KMS-11 (cell line): ENCODE data around the gene PIP4K2C.

Experiments used
- H2AFZ ChIP-seq: fragments of 200-600 bp; sonication (generic); 2 replicates; pipeline ENCODE4 v1.6.1; 2016; ENCODE audit warnings: antibody characterized with exemption, mixed run types, low read depth
- H3K27ac ChIP-seq: fragments of 200-600 bp; sonication (generic); 2 replicates; pipeline ENCODE4 v1.6.1; 2016; ENCODE audit warnings: mild to moderate bottlenecking, mixed run types
- H3K27me3 ChIP-seq: fragments of 200-600 bp; sonication (generic); 2 replicates; pipeline ENCODE4 v1.6.1; 2017; ENCODE audit warnings: mild to moderate bottlenecking, low read depth, mixed run types, moderate library complexity; ENCODE audit not compliant: insufficient read depth
- H3K36me3 ChIP-seq: fragments of 200-600 bp; sonication (generic); 2 replicates; pipeline ENCODE4 v1.6.1; 2017; ENCODE audit warnings: mild to moderate bottlenecking, mixed run types; ENCODE audit not compliant: insufficient read depth
- H3K4me1 ChIP-seq: fragments of 200-600 bp; sonication (generic); 2 replicates; pipeline ENCODE4 v1.6.1; 2016; ENCODE audit warnings: mild to moderate bottlenecking, low read depth, mixed run types; ENCODE audit not compliant: poor library complexity, severe bottlenecking
- H3K4me2 ChIP-seq: fragments of 200-600 bp; sonication (generic); 2 replicates; pipeline ENCODE4 v1.7.0; 2016; ENCODE audit warnings: mild to moderate bottlenecking, mixed run types
- H3K4me3 ChIP-seq: fragments of 200-600 bp; sonication (generic); IDR thresholded peaks from 2 replicates; pipeline ENCODE4 v1.6.1; 2017; ENCODE audit warnings: low read depth, low read length, mixed read lengths; ENCODE audit not compliant: insufficient read depth
- H3K79me2 ChIP-seq: fragments of 200-600 bp; sonication (generic); 2 replicates; pipeline ENCODE4 v1.6.1; 2016; ENCODE audit warnings: low read depth, mixed run types; ENCODE audit not compliant: insufficient read depth
- H3K9ac ChIP-seq: fragments of 200-600 bp; sonication (generic); 2 replicates; pipeline ENCODE4 v1.6.1; 2016; ENCODE audit warnings: mild to moderate bottlenecking, mixed run types
- H4K20me1 ChIP-seq: fragments of 200-600 bp; sonication (generic); 2 replicates; pipeline ENCODE4 v1.6.1; 2016; ENCODE audit warnings: mild to moderate bottlenecking, mixed run types; ENCODE audit not compliant: insufficient read depth
- TF ChIP-seq, protein P1 (sequence below): fragments of 200-600 bp; sonication (generic); conservative IDR thresholded peaks from 2 replicates; pipeline ENCODE4 v1.6.1; 2017; ENCODE audit warnings: low read depth, mild to moderate bottlenecking, antibody characterized with exemption, low read length, moderate library complexity, mixed read lengths

PIP4K2C gene

DNA sequence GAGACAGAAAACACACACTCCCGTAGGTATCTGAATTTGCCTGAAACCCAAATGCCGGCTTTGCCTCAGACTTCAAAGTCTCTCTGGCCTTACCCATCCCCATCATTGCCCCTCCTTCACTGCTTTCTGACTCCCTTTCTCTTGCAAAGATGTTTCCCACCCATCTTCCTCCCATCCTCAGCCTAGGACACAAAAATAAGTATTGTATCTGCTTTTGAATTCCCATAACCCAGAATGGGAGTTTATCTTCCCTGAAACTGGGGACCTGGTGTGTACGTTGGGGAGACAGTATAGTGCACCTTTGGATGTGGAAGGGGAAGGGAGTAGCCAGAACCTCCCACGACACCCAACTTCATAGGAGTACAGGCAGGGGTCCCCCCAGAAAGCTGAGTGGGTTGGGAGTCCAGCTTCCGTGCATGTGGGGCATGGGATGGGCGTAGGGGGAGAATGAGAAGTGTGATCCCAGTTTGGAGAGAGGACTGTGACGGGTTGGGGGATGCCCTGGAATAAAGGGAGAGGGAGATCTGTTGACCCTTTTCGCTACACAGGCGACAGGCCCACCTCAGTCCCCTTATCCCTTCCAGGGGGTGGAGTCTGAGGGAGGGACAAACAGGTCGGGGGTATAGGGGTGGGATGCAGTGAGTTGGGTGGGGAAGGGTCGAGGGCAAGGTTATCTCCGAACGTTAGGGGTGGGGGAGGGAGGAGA lies 41.6 kb upstream of the PIP4K2C start:
- no peaks in the 10 kb centered on the region for H4K20me1 ChIP-seq
- peaks cover 24% of the 10 kb centered on the region for H3K79me2 ChIP-seq
- H2AFZ ChIP-seq, result peak overlapping the region; percentile 88
- peaks cover 30% of the 10 kb centered on the region for H3K27me3 ChIP-seq
- TF ChIP-seq, protein P1, sequence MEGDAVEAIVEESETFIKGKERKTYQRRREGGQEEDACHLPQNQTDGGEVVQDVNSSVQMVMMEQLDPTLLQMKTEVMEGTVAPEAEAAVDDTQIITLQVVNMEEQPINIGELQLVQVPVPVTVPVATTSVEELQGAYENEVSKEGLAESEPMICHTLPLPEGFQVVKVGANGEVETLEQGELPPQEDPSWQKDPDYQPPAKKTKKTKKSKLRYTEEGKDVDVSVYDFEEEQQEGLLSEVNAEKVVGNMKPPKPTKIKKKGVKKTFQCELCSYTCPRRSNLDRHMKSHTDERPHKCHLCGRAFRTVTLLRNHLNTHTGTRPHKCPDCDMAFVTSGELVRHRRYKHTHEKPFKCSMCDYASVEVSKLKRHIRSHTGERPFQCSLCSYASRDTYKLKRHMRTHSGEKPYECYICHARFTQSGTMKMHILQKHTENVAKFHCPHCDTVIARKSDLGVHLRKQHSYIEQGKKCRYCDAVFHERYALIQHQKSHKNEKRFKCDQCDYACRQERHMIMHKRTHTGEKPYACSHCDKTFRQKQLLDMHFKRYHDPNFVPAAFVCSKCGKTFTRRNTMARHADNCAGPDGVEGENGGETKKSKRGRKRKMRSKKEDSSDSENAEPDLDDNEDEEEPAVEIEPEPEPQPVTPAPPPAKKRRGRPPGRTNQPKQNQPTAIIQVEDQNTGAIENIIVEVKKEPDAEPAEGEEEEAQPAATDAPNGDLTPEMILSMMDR, result no peak
- no peak overlapping the region for H3K9ac ChIP-seq
- H3K4me2 ChIP-seq, result peak overlapping the region; percentile 80
- H3K4me1 ChIP-seq, result peaks cover 46% of the 10 kb centered on the region
- no peak overlapping the region for H3K27ac ChIP-seq
- H3K4me3 ChIP-seq, result peak overlapping the region; percentile 13
- H3K36me3 ChIP-seq, result no peaks in the 10 kb centered on the region

DNA sequence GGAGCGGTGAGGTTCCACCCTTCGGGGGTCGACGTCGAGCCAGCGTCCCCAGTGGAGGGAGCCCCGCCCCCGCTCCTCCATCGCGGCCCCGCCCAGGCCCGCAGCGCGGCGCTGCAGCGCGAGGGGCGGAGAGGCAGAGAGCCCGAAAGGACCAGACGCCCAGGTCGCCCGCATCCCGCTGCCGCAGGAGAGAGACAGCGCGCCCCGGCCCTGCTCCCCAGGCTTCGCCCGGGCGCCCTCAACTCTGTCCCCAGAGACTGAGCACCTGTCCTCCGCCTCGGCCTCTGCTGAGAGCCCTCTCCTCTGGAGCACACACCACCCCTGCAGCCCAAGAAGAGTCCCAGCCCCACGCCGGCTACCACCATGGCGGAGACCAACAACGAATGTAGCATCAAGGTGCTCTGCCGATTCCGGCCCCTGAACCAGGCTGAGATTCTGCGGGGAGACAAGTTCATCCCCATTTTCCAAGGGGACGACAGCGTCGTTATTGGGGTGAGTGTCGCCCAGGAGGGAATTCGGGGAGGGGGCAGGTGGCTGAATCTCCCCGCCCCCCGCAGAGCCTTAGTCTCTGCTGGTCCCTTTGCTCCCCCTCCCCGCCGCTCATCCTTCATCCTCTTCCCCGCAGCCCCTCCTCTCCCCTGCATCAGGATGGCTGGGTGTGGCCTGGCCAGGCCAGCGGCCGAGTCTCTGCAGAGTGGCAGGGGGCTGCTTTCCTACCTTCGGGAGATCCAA lies 40.9 kb upstream of the PIP4K2C start, which contains the start of gene KIF5A:
Gene KIF5A, plus strand, starts transcription at position 136 of the 732 bp plus-strand sequence. Its CDS starts 228 bp downstream, at position 364.
- H2AFZ ChIP-seq, result peak within 1 kb of the TSS; percentile 88
- H3K4me2 ChIP-seq, result peak within 1 kb of the TSS; percentile 80
- peak within 1 kb of the TSS; percentile 13 for H3K4me3 ChIP-seq
- no peak within 1 kb of the TSS for H3K27ac ChIP-seq
- peaks cover 18% of the 10 kb centered on the region for H3K79me2 ChIP-seq
- H3K4me1 ChIP-seq, result peaks cover 41% of the 10 kb centered on the region
- H3K27me3 ChIP-seq, result peaks cover 30% of the 10 kb centered on the region
- H4K20me1 ChIP-seq, result no peaks in the 10 kb centered on the region
- H3K36me3 ChIP-seq, result no peaks in the 10 kb centered on the region
- H3K9ac ChIP-seq, result no peak within 1 kb of the TSS; the same call in 1 of the 2 replicates
- TF ChIP-seq, protein P1, result no peak

DNA sequence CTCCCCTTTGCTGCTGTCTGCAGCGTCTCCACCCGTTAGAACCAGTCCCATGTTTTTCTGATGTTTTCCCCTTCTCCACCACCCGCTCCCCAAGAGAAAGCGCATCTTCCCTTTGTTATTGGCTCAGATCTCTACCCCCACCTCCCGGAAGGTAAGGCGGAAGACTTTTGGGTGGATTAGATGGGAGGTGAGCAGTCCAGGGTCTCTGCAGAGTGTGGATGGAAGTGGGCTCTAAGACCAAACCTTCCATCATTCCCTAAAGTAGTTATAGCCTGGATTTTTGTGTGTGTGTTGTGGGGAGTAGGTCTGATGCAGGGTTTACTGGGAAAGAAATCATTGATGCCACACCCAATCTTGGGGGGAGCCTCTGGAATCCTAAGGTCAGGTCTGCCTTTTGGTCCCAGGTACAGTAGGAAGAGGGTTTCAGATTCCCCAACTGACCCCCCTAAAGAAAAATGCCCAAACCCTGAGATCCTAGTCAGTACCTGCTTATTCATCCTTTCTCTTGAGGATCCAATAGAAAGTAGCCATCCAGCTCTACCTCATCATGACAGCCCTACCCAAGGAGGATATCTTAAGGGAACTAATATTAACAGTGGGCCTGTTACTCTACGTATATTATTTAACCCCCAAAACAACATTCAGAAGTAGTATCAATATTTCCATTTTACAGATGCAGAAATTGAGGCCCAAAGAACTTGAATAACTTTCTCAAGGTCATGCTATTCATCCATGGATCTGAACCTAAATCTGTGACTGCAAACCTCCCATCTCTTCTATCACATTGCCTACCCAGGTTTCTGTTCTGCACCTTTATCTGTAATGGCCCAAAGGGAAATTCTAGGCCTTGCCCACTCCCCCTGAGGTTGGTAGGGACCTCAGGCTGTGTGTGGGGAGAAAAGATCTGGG lies 40.1 kb upstream of the PIP4K2C start:
- Histone ChIP-seq H3K4me3 (peak overlapping the region; percentile 8), H3K4me2 (peak overlapping the region; percentile 80; the same call in 1 of the 2 replicates), H3K79me2 (peaks cover 10% of the 10 kb centered on the region), H4K20me1 (no peaks in the 10 kb centered on the region), H3K27me3 (peaks cover 30% of the 10 kb centered on the region), H3K36me3 (no peaks in the 10 kb centered on the region), H3K27ac (no peak overlapping the region), H3K4me1 (peaks cover 33% of the 10 kb centered on the region), H2AFZ (no peak overlapping the region), H3K9ac (no peak overlapping the region)
- TF ChIP-seq, protein P1, result no peak

DNA sequence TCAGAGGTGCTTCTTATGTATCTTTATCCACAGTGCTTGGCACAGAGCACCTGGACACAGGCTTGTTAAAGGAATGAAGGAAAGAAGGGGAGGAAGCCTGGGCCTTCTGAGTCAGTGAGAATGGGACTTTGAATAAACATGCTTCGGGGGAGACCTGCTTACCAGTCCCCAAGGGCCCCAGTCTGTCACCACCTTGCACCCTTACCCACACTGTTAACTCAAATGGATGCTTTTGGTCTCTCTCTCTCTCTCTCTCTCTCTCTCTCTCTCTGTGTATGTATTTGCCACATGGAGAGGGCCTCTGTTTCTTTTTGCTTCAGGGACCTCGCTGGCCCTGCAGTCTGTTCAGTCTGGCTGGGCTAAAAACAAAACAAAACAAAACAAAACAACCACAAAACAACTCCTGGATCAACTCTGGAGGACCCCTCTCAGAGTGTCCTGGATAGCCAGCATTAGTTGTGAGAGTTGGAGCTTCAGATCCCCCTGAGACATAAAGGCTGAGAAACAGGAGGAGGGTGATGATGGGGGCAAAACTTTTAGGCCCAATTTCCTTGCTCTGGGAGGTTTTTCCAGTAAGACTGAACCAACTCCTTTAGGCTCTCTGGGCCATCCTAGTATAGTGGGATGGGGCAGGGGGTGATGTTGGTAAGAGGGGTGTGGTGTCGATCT lies 39.2 kb upstream of the PIP4K2C start:
- TF ChIP-seq, protein P1, result no peak
- no peak overlapping the region for H3K27ac ChIP-seq
- H3K4me2 ChIP-seq, result no peak overlapping the region
- peaks cover under 1% of the 10 kb centered on the region; the same call in 1 of the 2 replicates for H3K79me2 ChIP-seq
- peaks cover 30% of the 10 kb centered on the region for H3K27me3 ChIP-seq
- H3K4me1 ChIP-seq, result peaks cover 28% of the 10 kb centered on the region
- no peak overlapping the region for H3K9ac ChIP-seq
- no peaks in the 10 kb centered on the region for H3K36me3 ChIP-seq
- no peak overlapping the region for H2AFZ ChIP-seq
- H4K20me1 ChIP-seq, result no peaks in the 10 kb centered on the region
- H3K4me3 ChIP-seq, result no peak overlapping the region
